Naive B cell (primary cell): ENCODE results near the gene GNG14. TPM values are rescaled to one million over a fixed set of nuclear protein-coding genes. Genes with fewer than 3 reads are reported as not detected.
"Not testable (repeated sequence)": the region's sequence is repeated elsewhere in the genome, so short reads cannot be mapped to it uniquely, and the experiment has no call there.

ENCODE experiments used
- ATAC-seq, 2 donors: fragments of 150-1000 bp; cut with Tn5 transposase; 2 replicates each; pipeline ENCODE4 v1.10.0; 2021; ENCODE audit warnings: low read depth in 2 of 2, mild to moderate bottlenecking in 2 of 2, moderate library complexity in 2 of 2
- DNase-seq: peaks from one replicate; pipeline ENCODE4 v3.0.0; 2022
- H3K27ac Mint-ChIP-seq, 6 donors: one replicate each; pipeline ENCODE4 v1.8.0; 2020 to 2022; ENCODE audit warnings: mild to moderate bottlenecking in 6 of 6, mixed read lengths in 6 of 6, moderate library complexity in 5 of 6, inconsistent platforms in 2 of 6
- H3K27me3 Mint-ChIP-seq, 3 donors: one replicate each; pipeline ENCODE4 v1.8.0; 2021 to 2022; ENCODE audit warnings: mixed read lengths in 3 of 3, mild to moderate bottlenecking in 1 of 3
- H3K36me3 Mint-ChIP-seq, 2 donors: one replicate each; pipeline ENCODE4 v1.8.0; 2020 to 2022; ENCODE audit warnings: mixed read lengths in 2 of 2, inconsistent platforms in 1 of 2, mild to moderate bottlenecking in 1 of 2
- H3K4me1 Mint-ChIP-seq, 3 donors: one replicate each; pipeline ENCODE4 v1.8.0; 2020 to 2022; ENCODE audit warnings: mixed read lengths in 3 of 3, inconsistent platforms in 1 of 3, mild to moderate bottlenecking in 1 of 3, moderate library complexity in 1 of 3
- H3K4me3 Mint-ChIP-seq, 8 donors: one replicate each; pipeline ENCODE4 v1.8.0; 2020 to 2022; ENCODE audit warnings: mild to moderate bottlenecking in 8 of 8, mixed read lengths in 8 of 8, moderate library complexity in 8 of 8, inconsistent platforms in 2 of 8
- H3K9me3 Mint-ChIP-seq, 7 donors: one replicate each; pipeline ENCODE4 v1.8.0; 2020 to 2022; ENCODE audit warnings: mixed read lengths in 7 of 7, mild to moderate bottlenecking in 5 of 7, inconsistent platforms in 2 of 7, moderate library complexity in 1 of 7
- polyA plus RNA-seq, 6 donors: library from polyadenylated mRNA; unstranded; fragments of 300-500 nt; fragmentation: Illumina TruSeq; gene quantifications; one replicate each; pipeline ENCODE4 v1.2.3, GENCODE V29; 2021; ENCODE audit warnings: low read depth in 6 of 6

The GNG14 gene
- polyA plus RNA-seq, 6 donors from 2014 or later: not detected

GRCh38 chr19:12711187-12711586 lies 23.4 kb downstream of the GNG14 start:
- peaks cover 0 to 7% of the 10 kb centered on the region in 2 donors for H3K36me3 Mint-ChIP-seq
- no peaks in the 10 kb centered on the region for H3K9me3 Mint-ChIP-seq
- no peak for ATAC-seq
- no peak overlapping the region for H3K4me3 Mint-ChIP-seq
- no peaks in the 10 kb centered on the region for H3K27me3 Mint-ChIP-seq
- H3K27ac Mint-ChIP-seq: no peak overlapping the region
- DNase-seq: no peak
- H3K4me1 Mint-ChIP-seq: no peaks in the 10 kb centered on the region

GRCh38 chr19:12712077-12712476 lies 24.3 kb downstream of the GNG14 start:
- not testable (repeated sequence) for H3K4me3 Mint-ChIP-seq, DNase-seq, H3K27me3 Mint-ChIP-seq, H3K27ac Mint-ChIP-seq, ATAC-seq, H3K4me1 Mint-ChIP-seq, H3K36me3 Mint-ChIP-seq, H3K9me3 Mint-ChIP-seq

- not testable (repeated sequence) for ATAC-seq, DNase-seq, H3K27me3 Mint-ChIP-seq, H3K27ac Mint-ChIP-seq, H3K4me1 Mint-ChIP-seq, H3K36me3 Mint-ChIP-seq, H3K4me3 Mint-ChIP-seq, H3K9me3 Mint-ChIP-seq
Observed at GRCh38 chr19:12713304-12713703, 25.5 kb downstream of the GNG14 start.

DNA sequence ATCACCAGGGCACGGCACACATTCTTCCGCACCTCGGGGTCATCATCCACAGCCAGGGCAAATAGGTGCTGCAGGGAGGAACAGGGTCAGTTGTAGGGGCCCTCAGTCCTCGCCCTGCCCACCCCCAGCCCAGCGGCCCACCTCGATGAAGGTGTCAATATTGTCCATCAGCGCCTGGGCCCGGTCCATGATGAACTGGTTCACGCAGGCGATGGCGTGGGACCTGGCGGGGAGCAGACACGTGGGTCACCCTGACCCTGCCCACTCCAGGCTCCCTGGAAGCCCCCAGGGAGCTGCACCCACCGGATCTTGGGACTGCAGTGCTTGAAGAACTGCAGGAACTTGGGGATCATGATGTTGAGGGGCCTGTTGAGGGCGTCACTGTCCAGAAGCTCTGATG lies 27.3 kb downstream of the GNG14 start:
- Mint-ChIP-seq H3K4me3 (no peak overlapping the region), H3K9me3 (no peaks in the 10 kb centered on the region), H3K4me1 (peaks cover 0 to 17% (median 0%) of the 10 kb centered on the region in 3 donors), H3K27me3 (no peaks in the 10 kb centered on the region), H3K27ac (no peak overlapping the region), H3K36me3 (peaks cover 0 to 7% of the 10 kb centered on the region in 2 donors)
- ATAC-seq (no peak), DNase-seq (no peak)

- Mint-ChIP-seq H3K27me3 (no peaks in the 10 kb centered on the region), H3K36me3 (no peaks in the 10 kb centered on the region), H3K4me3 (peak overlapping the region in 1 of 8 donors; percentile 36), H3K4me1 (peaks cover 6 to 24% (median 7%) of the 10 kb centered on the region in 3 donors), H3K9me3 (no peaks in the 10 kb centered on the region), H3K27ac (peak overlapping the region in 2 of 6 donors; percentile 9 to 42)
- DNase-seq: no peak
- no peak for ATAC-seq
Observed at GRCh38 chr19:12715929-12716328, 28.1 kb downstream of the GNG14 start.

DNA sequence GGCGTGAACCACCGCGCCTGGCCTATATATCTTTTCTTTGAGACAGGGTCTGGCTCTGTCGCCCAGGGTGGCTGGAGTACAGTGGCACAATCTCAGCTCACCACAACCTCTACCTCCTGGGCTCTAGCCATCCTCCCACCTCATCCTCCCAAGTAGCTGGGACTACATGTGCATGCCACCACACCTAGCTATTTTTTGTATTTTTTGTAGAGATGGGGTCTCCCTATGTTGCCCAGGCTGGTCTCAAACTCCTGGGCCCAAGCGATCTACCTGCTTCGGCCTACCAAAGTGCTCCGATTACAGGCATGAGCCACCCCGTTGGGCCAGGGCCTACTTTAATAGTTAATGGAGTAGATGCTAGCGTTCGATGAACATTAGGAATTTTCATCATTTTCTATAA lies 32.5 kb downstream of the GNG14 start:
- H3K4me3 Mint-ChIP-seq: peak overlapping the region; percentile 54 to 89 (median 79)
- DNase-seq: no peak
- H3K27me3 Mint-ChIP-seq: no peaks in the 10 kb centered on the region
- peak overlapping the region in 2 of 6 donors; percentile 57 to 95 for H3K27ac Mint-ChIP-seq
- no peaks in the 10 kb centered on the region for H3K36me3 Mint-ChIP-seq
- peaks cover 32 to 54% (median 38%) of the 10 kb centered on the region in 3 donors for H3K4me1 Mint-ChIP-seq
- H3K9me3 Mint-ChIP-seq: no peaks in the 10 kb centered on the region
- no peak for ATAC-seq

- Mint-ChIP-seq H3K4me1 (peaks cover 32 to 54% (median 38%) of the 10 kb centered on the region in 3 donors), H3K4me3 (peak overlapping the region; percentile 85 to 96 (median 92)), H3K27me3 (no peaks in the 10 kb centered on the region), H3K36me3 (no peaks in the 10 kb centered on the region), H3K27ac (peak overlapping the region; percentile 57 to 95 (median 84)), H3K9me3 (no peaks in the 10 kb centered on the region)
- DNase-seq (no peak), ATAC-seq (no peak)
Observed at GRCh38 chr19:12720851-12721655, 33.3 kb downstream of the GNG14 start.

DNA sequence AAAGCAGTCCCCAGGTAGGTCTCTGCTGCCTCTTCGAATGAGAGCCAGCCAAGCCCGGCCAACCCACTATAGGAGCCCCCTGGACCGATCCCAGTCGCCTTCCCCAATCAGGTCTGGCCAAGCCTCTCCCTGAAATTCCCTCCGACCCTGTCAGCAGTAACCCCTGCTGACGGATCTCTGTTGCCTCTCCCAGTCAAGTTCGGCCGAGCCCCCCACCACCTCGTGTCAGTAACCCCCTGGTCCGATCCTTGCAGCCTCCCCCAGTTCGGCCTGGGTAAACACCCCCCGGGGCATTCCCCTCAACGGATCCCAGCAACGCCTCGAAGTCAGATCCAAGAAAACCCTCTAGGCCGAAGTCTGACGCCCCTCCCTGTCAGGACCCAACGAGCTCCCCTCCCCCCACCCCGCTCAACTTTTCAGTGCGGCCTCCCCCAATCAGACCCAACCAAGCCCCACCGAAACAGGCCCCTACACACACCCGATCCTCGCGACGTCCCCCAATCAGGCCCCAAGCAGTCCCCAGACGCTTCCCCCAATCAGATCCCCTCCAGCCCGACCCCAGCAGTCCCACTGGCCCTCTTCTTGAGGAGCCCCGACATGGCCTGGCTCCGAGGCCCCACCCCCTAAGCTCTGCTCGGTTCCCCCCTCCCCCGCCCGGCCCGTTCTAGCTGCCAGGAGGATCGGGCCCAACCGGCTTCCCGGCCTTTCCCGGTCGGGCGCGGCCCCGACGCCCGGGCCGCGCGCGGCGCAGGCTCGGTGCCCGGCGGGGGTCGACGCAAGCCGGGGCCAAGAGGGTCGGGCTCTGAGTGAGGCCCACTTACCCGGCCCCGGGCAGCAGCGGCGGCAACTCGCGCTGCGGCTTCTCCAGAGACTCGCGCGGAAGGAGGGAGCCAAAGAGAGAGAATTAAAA lies 34.1 kb downstream of the GNG14 start:
- ATAC-seq (peak; percentile 50 to 58), DNase-seq (peak; percentile 42)
- Mint-ChIP-seq H3K27ac (peak overlapping the region; percentile 63 to 96 (median 91)), H3K36me3 (no peaks in the 10 kb centered on the region), H3K4me3 (peak overlapping the region; percentile 85 to 98 (median 96)), H3K27me3 (no peaks in the 10 kb centered on the region), H3K9me3 (no peaks in the 10 kb centered on the region), H3K4me1 (peaks cover 37 to 54% (median 44%) of the 10 kb centered on the region in 3 donors)

DNA sequence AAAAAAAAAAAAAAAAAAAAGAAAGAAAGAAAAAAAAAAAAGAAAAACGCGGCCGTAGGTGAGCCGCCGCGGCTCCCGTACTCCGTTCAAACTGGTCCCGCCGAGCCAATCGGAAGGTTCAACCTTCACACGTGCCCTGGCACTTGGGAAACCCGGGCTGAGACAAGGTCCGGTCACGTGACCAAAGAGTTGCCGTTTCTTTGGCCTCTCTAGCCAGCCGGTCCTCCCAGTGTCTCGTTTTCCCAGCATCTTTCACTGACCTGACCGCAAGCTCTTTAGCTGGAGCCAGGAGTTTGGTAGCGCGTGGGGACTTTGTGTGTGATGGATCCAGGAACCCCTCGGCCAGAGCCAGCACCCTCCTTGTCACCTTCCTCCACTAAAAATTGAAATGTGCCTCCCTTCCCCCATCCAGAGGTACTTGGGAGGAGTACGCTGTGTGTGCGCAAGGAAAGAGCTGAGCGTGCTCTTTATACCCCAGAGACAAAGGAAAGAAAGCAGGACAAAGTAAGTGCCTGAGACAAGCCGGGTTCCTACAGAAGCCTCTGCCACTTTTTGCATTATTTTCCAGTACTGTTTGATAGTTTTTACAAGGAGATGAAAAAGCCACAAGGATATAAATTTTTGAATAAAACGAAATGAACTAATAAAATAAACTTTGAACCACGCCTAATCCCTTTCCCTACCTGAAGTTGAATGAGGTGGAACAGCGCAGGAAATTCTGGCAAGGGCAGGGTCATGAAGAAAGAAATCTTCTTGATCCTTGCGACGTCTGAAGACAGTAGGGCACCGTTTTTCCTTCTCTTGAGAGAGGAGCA lies 35.0 kb downstream of the GNG14 start:
- no peaks in the 10 kb centered on the region for H3K36me3 Mint-ChIP-seq
- peak overlapping the region; percentile 79 to 96 (median 93) for H3K27ac Mint-ChIP-seq
- no peaks in the 10 kb centered on the region for H3K9me3 Mint-ChIP-seq
- DNase-seq (peak; percentile 90), ATAC-seq (peak; percentile 91 to 92)
- peak overlapping the region; percentile 85 to 98 (median 96) for H3K4me3 Mint-ChIP-seq
- no peaks in the 10 kb centered on the region for H3K27me3 Mint-ChIP-seq
- H3K4me1 Mint-ChIP-seq: peaks cover 37 to 55% (median 44%) of the 10 kb centered on the region in 3 donors

DNA sequence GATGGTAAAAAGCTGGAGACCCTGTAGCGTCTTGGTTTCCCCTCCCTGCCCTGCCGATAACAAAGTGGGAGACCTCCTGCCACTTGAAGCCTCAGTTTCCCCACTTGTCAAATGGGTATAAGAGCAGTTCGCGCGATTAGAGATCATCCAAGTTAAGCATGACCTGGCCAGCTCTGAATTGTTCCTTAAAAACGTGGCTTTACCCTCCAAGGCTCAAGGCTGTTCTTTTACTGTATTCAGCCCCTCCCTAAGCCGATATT lies 35.5 kb downstream of the GNG14 start:
- H3K27ac Mint-ChIP-seq: peak overlapping the region in 5 of 6 donors; percentile 1 to 96 (median 91)
- ATAC-seq (no peak), DNase-seq (no peak)
- H3K27me3 Mint-ChIP-seq: no peaks in the 10 kb centered on the region
- H3K9me3 Mint-ChIP-seq: no peaks in the 10 kb centered on the region
- no peaks in the 10 kb centered on the region for H3K36me3 Mint-ChIP-seq
- H3K4me3 Mint-ChIP-seq: peak overlapping the region; percentile 85 to 98 (median 96)
- H3K4me1 Mint-ChIP-seq: peaks cover 37 to 58% (median 50%) of the 10 kb centered on the region in 3 donors

DNA sequence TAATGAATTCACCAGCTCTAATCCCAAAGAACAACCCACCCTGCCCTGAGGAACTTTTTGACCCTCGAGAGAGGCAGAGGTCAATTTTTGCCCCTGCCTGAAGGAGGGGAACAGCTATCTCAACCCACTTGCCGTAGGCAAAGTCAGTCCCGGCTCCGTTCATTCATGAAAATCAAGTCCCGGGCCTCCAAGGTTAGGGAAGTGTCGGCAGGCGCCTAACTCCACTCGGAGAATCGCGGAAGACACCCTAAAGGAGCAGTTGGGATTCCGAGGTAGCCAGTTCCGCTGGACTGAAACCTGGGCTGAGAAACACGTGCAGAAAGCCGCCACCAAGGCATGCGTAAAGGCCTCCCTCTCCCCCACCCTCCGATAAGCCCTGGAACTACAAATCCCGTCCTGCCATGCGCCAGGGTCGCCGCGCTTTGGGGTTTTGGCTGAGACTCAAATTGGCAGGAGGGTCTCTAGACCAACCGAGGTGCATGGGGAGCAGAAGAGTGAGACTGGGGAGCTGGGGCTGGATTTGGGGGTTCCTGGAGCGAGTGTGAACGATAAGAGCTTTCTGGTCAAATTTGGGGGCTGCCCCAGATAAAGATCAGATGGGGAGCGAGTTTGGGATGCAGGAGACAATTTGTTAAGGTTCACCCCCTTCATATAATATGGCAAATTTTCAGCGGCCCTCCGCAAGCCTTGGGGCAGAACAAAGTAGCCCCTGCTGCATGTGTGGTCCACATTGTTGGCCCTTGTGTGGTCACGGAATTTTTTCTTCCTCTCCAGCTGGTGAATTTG lies 36.0 kb downstream of the GNG14 start, which contains the start of gene TNPO2:
TSS of gene TNPO2 (minus strand) at position 292 of the 786 bp plus-strand sequence. CDS start 2,955 bp downstream, outside the sequence.
- no peaks in the 10 kb centered on the region for H3K27me3 Mint-ChIP-seq
- H3K4me1 Mint-ChIP-seq: peaks cover 37 to 58% (median 55%) of the 10 kb centered on the region in 3 donors
- peak within 1 kb of the TSS; percentile 85 to 98 (median 96) for H3K4me3 Mint-ChIP-seq
- H3K9me3 Mint-ChIP-seq: no peaks in the 10 kb centered on the region
- ATAC-seq: peak; percentile 35 to 38
- peak; percentile 56 for DNase-seq
- H3K27ac Mint-ChIP-seq: peak within 1 kb of the TSS; percentile 91 to 99 (median 94)
- H3K36me3 Mint-ChIP-seq: no peaks in the 10 kb centered on the region

GRCh38 chr19:12725612-12726011 lies 37.8 kb downstream of the GNG14 start:
- H3K9me3 Mint-ChIP-seq, H3K27ac Mint-ChIP-seq, ATAC-seq, H3K27me3 Mint-ChIP-seq, DNase-seq: not testable (repeated sequence)
- Mint-ChIP-seq H3K36me3 (peaks cover 7 to 10% of the 10 kb centered on the region in 2 donors), H3K4me1 (peaks cover 47 to 69% (median 63%) of the 10 kb centered on the region in 3 donors), H3K4me3 (peak overlapping the region in 1 of 8 donors; percentile 55)
